Activated T-cell treated with anti-CD3 and anti-CD28 coated beads for 1 hour (primary cell): ENCODE data around the gene TSPAN17.
A peak's percentile ranks its signal among the peaks of the same experiment; 100 is the strongest.

ENCODE experiments used
- DNase-seq: peaks from one replicate; pipeline ENCODE4 v3.0.0-alpha.2; 2020; ENCODE audit warnings: low read depth

TSPAN17 gene

GRCh38 chr5:176660530-176660859 is 13.2 kb downstream of the TSPAN17 start:
- DNase-seq = no peak

- DNase-seq = peak; percentile 78
Measured at GRCh38 chr5:176660860-176661641, 13.8 kb downstream of the TSPAN17 start.

GRCh38 chr5:176661676-176662075 is 14.4 kb downstream of the TSPAN17 start:
- DNase-seq = no peak

GRCh38 chr5:176662371-176663333 is 15.4 kb downstream of the TSPAN17 start:
- no peak for DNase-seq

- DNase-seq = no peak
Measured at GRCh38 chr5:176663566-176663965, 16.3 kb downstream of the TSPAN17 start.

GRCh38 chr5:176664479-176664878 is 17.2 kb downstream of the TSPAN17 start:
- DNase-seq = no peak

GRCh38 chr5:176664886-176665285 is 17.6 kb downstream of the TSPAN17 start:
- DNase-seq = no peak

GRCh38 chr5:176665517-176665916 is 18.2 kb downstream of the TSPAN17 start:
- DNase-seq = no peak

GRCh38 chr5:176667637-176668036 is 20.4 kb downstream of the TSPAN17 start:
- DNase-seq = no peak

GRCh38 chr5:176670449-176670848 is 23.2 kb downstream of the TSPAN17 start:
- no peak for DNase-seq

- DNase-seq = no peak
Measured at GRCh38 chr5:176671399-176671798, 24.1 kb downstream of the TSPAN17 start.

- DNase-seq = no peak
Measured at GRCh38 chr5:176671890-176672747, 24.8 kb downstream of the TSPAN17 start.

GRCh38 chr5:176673651-176674583 is 26.6 kb downstream of the TSPAN17 start:
- DNase-seq = no peak

GRCh38 chr5:176674799-176675198 is 27.5 kb downstream of the TSPAN17 start:
- no peak for DNase-seq

- no peak for DNase-seq
Measured at GRCh38 chr5:176675676-176676360, 28.5 kb downstream of the TSPAN17 start.

GRCh38 chr5:176676361-176676824 is 29.1 kb downstream of the TSPAN17 start:
- DNase-seq = no peak

- no peak for DNase-seq
Measured at GRCh38 chr5:176677209-176677939, 30.1 kb downstream of the TSPAN17 start.

- DNase-seq = no peak
Measured at GRCh38 chr5:176678584-176678983, 31.3 kb downstream of the TSPAN17 start.

- DNase-seq = no peak
Measured at GRCh38 chr5:176679365-176680225, 32.3 kb downstream of the TSPAN17 start.
